Measurements from ENCODE around the gene LRP1B. TPM values are rescaled to one million over a fixed set of nuclear protein-coding genes. Genes with fewer than 3 reads are reported as not detected.
"Not testable (repeated sequence)": the region's sequence is repeated elsewhere in the genome, so short reads cannot be mapped to it uniquely, and the experiment has no call there.

The LRP1B gene
- total RNA-seq, 4 donors from 2014 or later, result 0.42 to 0.71 (median 0.65) TPM

GRCh38 chr2:140288213-140288612 is 1842.6 kb downstream of the LRP1B start:
- intact Hi-C loops (cut with DNase I), result no loop called here
- Histone ChIP-seq H3K4me1 (no peaks in the 10 kb centered on the region), H3K36me3 (no peaks in the 10 kb centered on the region), H3K9me3 (no peaks in the 10 kb centered on the region), H3K27ac (replicated peaks in 1 of 4) (no peak overlapping the region), H3K4me3 (no peak overlapping the region), H3K27me3 (no peaks in the 10 kb centered on the region)
- 61% methylated on average over 2 of the region's 2 CpGs for WGBS
- no peak for DNase-seq (ENCODE audit: extremely low spot score)
- no peak for TF ChIP-seq EP300 (IDR thresholded peaks at IDR 0.05)
- no peak for TF ChIP-seq POLR2AphosphoS5 (IDR thresholded peaks at IDR 0.05)
- TF ChIP-seq POLR2A (IDR thresholded peaks at IDR 0.05; ENCODE audit: low read depth), result no peak
- TF ChIP-seq CTCF (IDR thresholded peaks at IDR 0.05), result no peak

GRCh38 chr2:140286377-140286776 is 1844.4 kb downstream of the LRP1B start:
- 64% methylated on average over 1 of the region's 1 CpG for WGBS
- H3K36me3 ChIP-seq, result no peaks in the 10 kb centered on the region

GRCh38 chr2:140277344-140277743 is 1853.5 kb downstream of the LRP1B start:
- H3K36me3 ChIP-seq; H3K9me3 ChIP-seq; H3K4me1 ChIP-seq; H3K27me3 ChIP-seq; H3K27ac ChIP-seq (replicated peaks in 1 of 4); DNase-seq (ENCODE audit: extremely low spot score); H3K4me3 ChIP-seq; intact Hi-C loops (cut with DNase I): not testable (repeated sequence)
- 84% methylated on average over 5 of the region's 5 CpGs for WGBS

More at GRCh38 chr2:140286377-140286776, 1844.4 kb downstream of the LRP1B start:
- Histone ChIP-seq H3K4me3 (no peak overlapping the region), H3K9me3 (no peaks in the 10 kb centered on the region), H3K4me1 (no peaks in the 10 kb centered on the region), H3K27ac (replicated peaks in 1 of 4) (no peak overlapping the region), H3K27me3 (no peaks in the 10 kb centered on the region)
- TF ChIP-seq POLR2A (IDR thresholded peaks at IDR 0.05; ENCODE audit: low read depth), result no peak
- no peak for TF ChIP-seq CTCF (IDR thresholded peaks at IDR 0.05)
- TF ChIP-seq POLR2AphosphoS5 (IDR thresholded peaks at IDR 0.05), result no peak
- TF ChIP-seq EP300 (IDR thresholded peaks at IDR 0.05), result no peak
- DNase-seq (ENCODE audit: extremely low spot score), result no peak
- intact Hi-C loops (cut with DNase I), result no loop called here

GRCh38 chr2:140276661-140277060 is 1854.2 kb downstream of the LRP1B start:
- Histone ChIP-seq H3K27ac (replicated peaks in 1 of 4) (no peak overlapping the region), H3K9me3 (no peaks in the 10 kb centered on the region), H3K36me3 (no peaks in the 10 kb centered on the region), H3K4me3 (no peak overlapping the region), H3K27me3 (no peaks in the 10 kb centered on the region), H3K4me1 (no peaks in the 10 kb centered on the region)
- intact Hi-C loops (cut with DNase I), result no loop called here
- no peak for DNase-seq (ENCODE audit: extremely low spot score)
- TF ChIP-seq CTCF (IDR thresholded peaks at IDR 0.05) (no peak), POLR2A (IDR thresholded peaks at IDR 0.05; ENCODE audit: low read depth) (no peak), POLR2AphosphoS5 (IDR thresholded peaks at IDR 0.05) (no peak), EP300 (IDR thresholded peaks at IDR 0.05) (no peak)
- WGBS, result 81% methylated on average over 1 of the region's 1 CpG

- intact Hi-C loops (cut with DNase I), result no loop called here
- Histone ChIP-seq H3K9me3 (no peaks in the 10 kb centered on the region), H3K27me3 (no peaks in the 10 kb centered on the region), H3K4me3 (no peak overlapping the region), H3K4me1 (no peaks in the 10 kb centered on the region), H3K27ac (replicated peaks in 1 of 4) (no peak overlapping the region), H3K36me3 (no peaks in the 10 kb centered on the region)
- DNase-seq (ENCODE audit: extremely low spot score), result no peak
- 83% methylated on average over 7 of the region's 7 CpGs for WGBS
- TF ChIP-seq POLR2AphosphoS5 (IDR thresholded peaks at IDR 0.05) (no peak), CTCF (IDR thresholded peaks at IDR 0.05) (no peak), EP300 (IDR thresholded peaks at IDR 0.05) (no peak), POLR2A (IDR thresholded peaks at IDR 0.05; ENCODE audit: low read depth) (no peak)
Measured at GRCh38 chr2:140275427-140275826, 1855.4 kb downstream of the LRP1B start.

All from esophagus muscularis mucosa (tissue), 4 donors.